ENCODE results near the gene ARHGDIA. TPM values are rescaled to one million over a fixed set of nuclear protein-coding genes. Genes with fewer than 3 reads are reported as not detected.

The ARHGDIA gene
- total RNA-seq, 6 experiments from 2014 or later: 758 to 1,040 (median 908) TPM

DNA sequence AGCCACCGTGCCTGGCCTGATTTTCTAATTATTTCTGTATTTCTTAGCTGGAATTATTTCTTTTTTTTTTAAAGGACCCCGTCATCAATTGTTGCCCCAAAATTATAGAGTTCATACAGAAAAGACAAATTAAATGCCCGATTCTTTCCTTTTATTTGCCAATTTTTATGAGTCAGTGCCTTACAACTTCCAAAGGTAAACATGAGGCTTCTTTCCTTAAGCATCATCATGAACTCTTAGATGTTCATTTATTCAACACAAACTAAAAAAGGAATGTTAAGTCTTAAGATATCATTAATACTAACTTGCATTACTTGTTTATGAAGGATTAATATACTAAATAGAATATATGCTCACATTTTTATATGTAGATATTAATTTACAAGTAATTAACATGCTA lies 7.2 kb upstream of the ARHGDIA start:
- no peak overlapping the region for H3K27ac Mint-ChIP-seq
- H3K4me3 Mint-ChIP-seq: no peak overlapping the region
- TF ChIP-seq, protein P1, sequence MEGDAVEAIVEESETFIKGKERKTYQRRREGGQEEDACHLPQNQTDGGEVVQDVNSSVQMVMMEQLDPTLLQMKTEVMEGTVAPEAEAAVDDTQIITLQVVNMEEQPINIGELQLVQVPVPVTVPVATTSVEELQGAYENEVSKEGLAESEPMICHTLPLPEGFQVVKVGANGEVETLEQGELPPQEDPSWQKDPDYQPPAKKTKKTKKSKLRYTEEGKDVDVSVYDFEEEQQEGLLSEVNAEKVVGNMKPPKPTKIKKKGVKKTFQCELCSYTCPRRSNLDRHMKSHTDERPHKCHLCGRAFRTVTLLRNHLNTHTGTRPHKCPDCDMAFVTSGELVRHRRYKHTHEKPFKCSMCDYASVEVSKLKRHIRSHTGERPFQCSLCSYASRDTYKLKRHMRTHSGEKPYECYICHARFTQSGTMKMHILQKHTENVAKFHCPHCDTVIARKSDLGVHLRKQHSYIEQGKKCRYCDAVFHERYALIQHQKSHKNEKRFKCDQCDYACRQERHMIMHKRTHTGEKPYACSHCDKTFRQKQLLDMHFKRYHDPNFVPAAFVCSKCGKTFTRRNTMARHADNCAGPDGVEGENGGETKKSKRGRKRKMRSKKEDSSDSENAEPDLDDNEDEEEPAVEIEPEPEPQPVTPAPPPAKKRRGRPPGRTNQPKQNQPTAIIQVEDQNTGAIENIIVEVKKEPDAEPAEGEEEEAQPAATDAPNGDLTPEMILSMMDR (IDR thresholded peaks at IDR 0.05): no peak
- H3K9me3 Mint-ChIP-seq: no peaks in the 10 kb centered on the region
- peaks cover 17% of the 10 kb centered on the region for H3K4me1 Mint-ChIP-seq (ENCODE audit: low read depth)
- DNase-seq: no peak
- H3K36me3 Mint-ChIP-seq (ENCODE audit: low read depth): peaks cover 26% of the 10 kb centered on the region
- no peaks in the 10 kb centered on the region for H3K27me3 Mint-ChIP-seq (ENCODE audit: insufficient read depth)

DNA sequence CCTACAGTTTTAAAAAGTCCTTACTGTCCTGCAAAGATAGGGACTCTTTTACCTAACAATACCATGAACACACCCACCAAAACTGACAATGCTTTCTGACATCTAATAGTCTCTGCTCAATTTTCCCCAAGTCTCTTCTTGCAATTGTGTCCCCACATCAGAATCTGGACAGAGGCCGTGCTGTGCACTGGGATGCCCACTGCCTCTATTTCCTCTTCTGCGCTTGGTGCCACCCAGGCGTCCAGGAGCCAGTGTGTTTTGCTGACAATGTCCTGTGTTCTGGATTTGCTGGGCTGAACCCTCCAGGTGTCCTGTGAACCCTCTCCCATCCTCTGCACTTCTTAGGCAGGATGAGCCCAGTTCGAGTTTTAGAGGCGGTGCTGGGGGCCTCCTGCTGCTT lies 6.4 kb upstream of the ARHGDIA start:
- TF ChIP-seq, protein P1 (IDR thresholded peaks at IDR 0.05): no peak
- DNase-seq: no peak
- Mint-ChIP-seq H3K4me1 (ENCODE audit: low read depth) (peaks cover 17% of the 10 kb centered on the region), H3K36me3 (ENCODE audit: low read depth) (peaks cover 30% of the 10 kb centered on the region), H3K27ac (no peak overlapping the region), H3K27me3 (ENCODE audit: insufficient read depth) (no peaks in the 10 kb centered on the region), H3K4me3 (no peak overlapping the region), H3K9me3 (no peaks in the 10 kb centered on the region)

GRCh38 chr17:81871387-81872230 lies 472 bp upstream of the ARHGDIA start:
- TF ChIP-seq, protein P1 (IDR thresholded peaks at IDR 0.05): peak; percentile 65
- peak overlapping the region; percentile 83 for H3K4me3 Mint-ChIP-seq
- peaks cover 36% of the 10 kb centered on the region for H3K27me3 Mint-ChIP-seq (ENCODE audit: insufficient read depth)
- H3K9me3 Mint-ChIP-seq: no peaks in the 10 kb centered on the region
- peak overlapping the region; percentile 88 for H3K27ac Mint-ChIP-seq
- H3K4me1 Mint-ChIP-seq (ENCODE audit: low read depth): peaks cover 31% of the 10 kb centered on the region
- H3K36me3 Mint-ChIP-seq (ENCODE audit: low read depth): peaks cover 14% of the 10 kb centered on the region
- peak; percentile 88 for DNase-seq

GRCh38 chr17:81870131-81870980 lies 781 bp downstream of the ARHGDIA start:
- peaks cover 3% of the 10 kb centered on the region; the same call in 1 of the 2 replicates for H3K9me3 Mint-ChIP-seq
- peaks cover 49% of the 10 kb centered on the region for H3K27me3 Mint-ChIP-seq (ENCODE audit: insufficient read depth)
- H3K4me1 Mint-ChIP-seq (ENCODE audit: low read depth): peaks cover 31% of the 10 kb centered on the region
- H3K36me3 Mint-ChIP-seq (ENCODE audit: low read depth): peaks cover 14% of the 10 kb centered on the region
- H3K27ac Mint-ChIP-seq: peak overlapping the region; percentile 93
- peak overlapping the region; percentile 92 for H3K4me3 Mint-ChIP-seq
- TF ChIP-seq, protein P1 (IDR thresholded peaks at IDR 0.05): no peak
- DNase-seq: no peak

DNA sequence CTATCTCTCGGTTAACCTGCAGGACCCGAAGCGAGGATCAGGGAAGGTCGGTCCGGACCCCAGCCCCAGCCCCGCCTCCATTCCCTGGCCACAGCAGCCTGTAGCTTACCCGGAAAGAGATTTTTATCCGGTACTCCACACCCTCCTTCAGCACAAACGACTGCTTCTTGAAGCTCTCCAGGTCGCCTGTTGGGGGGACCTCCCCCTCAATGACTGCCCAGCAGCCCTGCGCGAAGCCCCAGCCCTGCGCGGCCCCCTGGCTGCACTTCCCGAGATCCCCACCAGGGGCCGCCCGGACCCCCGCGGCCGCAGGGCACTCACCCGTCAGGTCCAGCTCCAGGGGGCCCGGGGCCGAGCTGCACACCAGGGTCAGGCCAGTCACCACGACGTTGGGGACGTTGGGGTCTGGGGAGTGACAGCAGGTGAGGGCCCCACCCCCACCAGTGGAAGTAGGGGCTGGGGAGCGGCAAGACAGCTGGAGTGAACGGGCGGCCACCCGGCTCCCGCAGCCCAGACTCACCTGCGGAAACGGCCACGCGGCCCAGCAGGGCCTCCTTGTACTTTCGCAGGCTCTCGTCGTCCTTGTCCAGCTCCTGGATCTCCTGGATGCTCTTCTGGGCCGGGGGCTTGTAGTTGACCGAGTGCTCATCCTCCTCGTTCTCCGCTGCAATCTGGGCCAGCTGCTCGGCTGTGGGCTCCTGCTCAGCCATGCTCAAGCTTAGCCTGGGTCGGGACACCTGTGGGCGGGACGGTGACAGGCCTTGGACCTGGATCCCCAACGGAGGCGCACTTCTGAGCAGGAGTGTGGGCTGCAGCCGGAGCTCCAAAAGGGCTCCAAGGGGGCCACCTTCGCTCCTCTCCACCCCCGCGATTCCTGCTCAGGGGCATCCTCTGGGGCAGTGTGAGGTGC lies 1.7 kb downstream of the ARHGDIA start:
- Mint-ChIP-seq H3K36me3 (ENCODE audit: low read depth) (peaks cover 14% of the 10 kb centered on the region), H3K4me3 (peak overlapping the region; percentile 92), H3K4me1 (ENCODE audit: low read depth) (peaks cover 31% of the 10 kb centered on the region), H3K9me3 (peaks cover 5% of the 10 kb centered on the region; the same call in 1 of the 2 replicates), H3K27me3 (ENCODE audit: insufficient read depth) (peaks cover 58% of the 10 kb centered on the region), H3K27ac (peak overlapping the region; percentile 93)
- DNase-seq: no peak
- TF ChIP-seq, protein P1 (IDR thresholded peaks at IDR 0.05): peak; percentile 98
